GM12875 (cell line): ENCODE data around the gene GPR18.
A peak's percentile ranks its signal among the peaks of the same experiment; 100 is the strongest.

ENCODE experiments used
- H3K4me3 ChIP-seq: one replicate; pipeline ENCODE4 v1.5.1; 2011; ENCODE audit warnings: low read depth, low read length, control low read depth
- CTCF ChIP-seq: IDR thresholded peaks from 2 replicates; pipeline ENCODE4 v1.5.1; 2011; ENCODE audit warnings: low read depth, mild to moderate bottlenecking, control low read depth, inconsistent platforms, low read length, moderate library complexity, borderline replicate concordance; ENCODE audit not compliant: insufficient read depth

The GPR18 gene

DNA sequence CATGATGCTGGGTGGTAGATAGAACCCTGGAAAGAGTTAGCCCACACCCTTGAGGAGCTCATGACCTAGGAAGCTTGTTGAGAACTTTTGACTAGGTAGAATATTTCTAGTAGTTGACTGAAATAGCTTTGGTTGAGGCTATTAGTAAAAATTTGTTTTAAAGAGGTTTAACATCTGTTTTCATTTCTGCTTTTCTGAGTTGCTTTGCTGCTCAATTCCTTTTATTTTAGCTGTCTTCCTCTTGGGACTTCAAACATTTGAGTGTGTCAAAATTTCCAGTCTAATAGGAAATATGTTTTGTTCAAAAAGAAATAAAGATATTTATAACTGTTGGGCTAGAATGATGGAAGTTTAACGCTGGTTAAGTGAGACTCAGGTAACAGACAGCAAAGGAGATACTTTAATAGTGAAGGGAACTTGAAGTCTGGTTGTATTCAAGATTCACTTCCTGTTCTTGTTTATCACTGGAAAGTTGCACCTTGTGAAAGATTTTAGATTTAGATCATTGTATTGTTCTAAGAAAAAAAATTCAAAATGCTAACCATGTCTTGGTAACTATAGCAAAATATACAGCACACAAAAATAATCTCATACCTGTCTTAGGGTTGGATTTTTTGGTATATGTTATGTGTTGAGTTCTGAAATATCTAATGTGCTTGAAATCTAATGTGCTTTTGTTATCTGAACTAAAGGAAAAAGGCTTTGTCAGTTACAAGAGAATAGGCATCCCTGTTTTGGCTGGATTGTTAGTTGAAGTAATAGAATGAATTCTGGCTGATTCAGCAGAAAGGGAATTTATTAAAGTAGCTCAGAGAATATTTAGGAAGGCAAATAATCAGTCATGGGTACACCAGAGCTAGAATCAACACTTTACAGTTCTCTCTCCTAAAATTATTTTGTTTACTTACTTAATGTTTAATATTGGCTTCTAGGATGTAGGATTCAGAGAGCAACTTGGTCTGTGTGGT, 24.4 kb upstream of the GPR18 start:
- no peak for TF ChIP-seq CTCF

DNA sequence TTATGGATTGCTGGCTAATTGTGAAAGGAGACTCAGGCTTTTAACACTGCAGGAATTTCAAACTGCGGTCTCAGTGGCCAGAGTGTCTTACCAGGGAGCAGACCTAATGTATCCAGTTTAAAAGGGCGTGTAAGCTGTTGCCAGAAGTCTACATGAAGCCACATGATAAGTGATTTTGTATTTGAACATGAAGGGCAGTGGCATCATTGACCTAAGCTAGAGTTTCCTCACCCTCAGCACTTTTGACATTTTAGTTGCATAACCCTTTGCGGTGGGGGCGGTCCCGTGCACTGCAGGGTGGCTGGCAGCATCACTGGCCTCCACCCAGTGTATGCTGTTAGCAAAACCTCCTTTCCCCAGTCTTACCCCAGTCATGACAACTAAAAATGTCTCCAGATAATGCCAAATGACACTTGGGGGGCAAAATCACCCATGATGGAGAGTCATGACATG, 23.7 kb upstream of the GPR18 start:
- H3K4me3 ChIP-seq = peak overlapping the region; percentile 6
- TF ChIP-seq CTCF = no peak

More for the DNA sequence above, 24.4 kb upstream of the GPR18 start:
- H3K4me3 ChIP-seq = peak overlapping the region; percentile 6

DNA sequence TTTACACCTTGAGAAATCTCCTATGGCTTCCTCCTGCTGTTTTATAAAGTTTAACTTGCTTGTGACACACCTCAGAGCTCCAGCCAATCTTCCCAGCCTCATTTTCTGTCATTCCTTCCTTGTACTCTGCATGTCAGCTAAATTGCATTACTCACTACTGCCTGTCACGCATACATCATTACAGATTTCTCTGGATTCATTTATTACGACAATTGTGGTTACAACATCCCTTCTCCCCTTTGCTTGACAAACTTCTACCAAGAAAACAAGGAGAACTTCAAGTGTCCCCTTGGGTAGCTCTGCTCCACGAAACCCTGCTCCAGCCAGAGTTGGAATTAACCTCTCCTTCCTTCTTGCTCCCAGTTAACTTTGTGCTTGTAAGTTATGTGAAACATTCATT, 22.0 kb upstream of the GPR18 start:
- no peak for TF ChIP-seq CTCF
- no peak overlapping the region for H3K4me3 ChIP-seq

DNA sequence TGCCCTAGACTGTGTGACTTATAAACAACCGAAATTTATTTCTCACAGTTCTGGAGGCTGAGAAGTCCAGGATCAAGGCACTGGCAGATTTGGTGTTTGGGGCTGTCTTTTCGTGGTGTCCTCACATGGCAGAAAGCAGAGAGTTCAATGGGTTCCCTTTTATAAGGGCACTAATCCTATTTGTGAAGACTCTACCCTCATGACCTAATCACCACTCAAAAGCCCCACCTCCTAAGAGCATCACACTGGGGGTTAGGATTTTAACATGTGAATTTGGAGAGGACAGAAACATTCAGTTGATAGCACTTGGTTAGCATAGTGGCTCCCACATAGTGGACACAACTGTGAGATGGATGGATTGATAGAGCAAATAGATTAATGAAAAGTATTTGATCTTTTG, 21.5 kb upstream of the GPR18 start:
- TF ChIP-seq CTCF = no peak
- H3K4me3 ChIP-seq = no peak overlapping the region

DNA sequence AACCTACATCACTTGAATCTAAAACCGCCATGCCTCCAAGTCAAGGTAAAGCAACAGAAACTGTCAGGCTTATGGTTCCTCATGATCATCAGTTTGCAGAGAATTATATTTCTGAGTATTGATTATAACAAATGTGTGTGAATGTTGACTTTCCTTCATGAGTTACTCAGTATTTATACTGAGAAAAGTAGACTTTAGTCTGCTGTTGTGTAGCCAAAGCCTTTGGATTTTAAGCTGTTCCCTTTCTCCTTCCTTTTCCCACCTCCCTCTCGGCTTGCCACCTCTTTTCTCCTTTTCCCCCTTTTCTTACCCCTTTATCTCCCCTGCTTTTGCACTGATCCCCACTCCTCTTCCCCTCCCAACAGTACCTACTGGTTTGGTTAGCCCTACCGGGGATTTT, 20.7 kb upstream of the GPR18 start:
- H3K4me3 ChIP-seq = no peak overlapping the region
- no peak for TF ChIP-seq CTCF

DNA sequence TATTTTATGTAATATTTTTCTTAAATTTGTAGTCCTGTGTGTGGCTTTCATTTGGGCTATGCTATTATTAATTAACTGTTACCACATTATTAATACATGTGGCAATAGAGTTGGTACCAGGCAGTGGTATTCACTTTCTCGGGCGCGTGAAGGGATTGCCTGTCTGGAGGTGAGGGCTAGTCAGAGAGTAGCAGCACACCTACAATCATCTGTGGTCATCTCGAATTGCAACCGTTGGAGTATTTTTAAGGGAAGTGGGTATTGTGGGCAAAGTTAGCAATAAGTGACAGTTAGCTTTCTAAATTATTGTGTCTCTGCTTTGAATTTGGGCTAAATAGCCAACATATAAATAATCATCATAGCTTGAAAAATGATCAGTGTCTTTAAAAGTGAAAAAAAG, 20.0 kb upstream of the GPR18 start:
- no peak overlapping the region for H3K4me3 ChIP-seq
- TF ChIP-seq CTCF = no peak

- H3K4me3 ChIP-seq = no peak overlapping the region
- TF ChIP-seq CTCF = no peak
Measured at GRCh38 chr13:99277629-99278028, 19.4 kb upstream of the GPR18 start.
